HUDEP-2 (cell line): Measurements from ENCODE around the gene CETN1.

Experiments
- DNase-seq, 76 experiments: peaks; one replicate each; lab custom pipeline; 2025; ENCODE audit not compliant: unreplicated experiment in 76 of 76; lab: John Stamatoyannopoulos, UW

CETN1 gene

DNA sequence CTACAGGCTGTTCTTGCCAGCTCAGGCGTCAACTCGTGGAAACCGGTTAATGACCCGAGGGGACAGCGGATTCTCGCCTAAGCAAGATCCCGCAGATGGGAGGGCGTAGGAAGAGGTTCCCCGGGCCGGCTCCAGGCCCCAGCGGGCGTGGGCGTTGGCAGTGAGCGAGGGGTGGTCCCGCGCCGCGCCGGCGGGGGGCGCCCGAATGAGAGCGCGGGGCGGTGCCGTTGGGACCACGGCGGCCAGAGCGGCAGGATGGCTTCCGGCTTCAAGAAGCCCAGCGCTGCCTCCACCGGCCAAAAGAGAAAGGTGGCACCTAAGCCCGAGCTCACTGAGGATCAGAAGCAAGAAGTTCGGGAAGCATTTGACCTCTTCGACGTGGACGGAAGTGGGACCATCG, at the start of gene CETN1:
TSS of gene CETN1 (plus strand) at position 227 of the 400 bp plus-strand sequence. CDS start at position 256, 29 bp downstream.
- no peak for DNase-seq

- no peak for DNase-seq
These were observed 48.2 kb upstream of the CETN1 start for GRCh38 chr18:532018-532417.

DNA sequence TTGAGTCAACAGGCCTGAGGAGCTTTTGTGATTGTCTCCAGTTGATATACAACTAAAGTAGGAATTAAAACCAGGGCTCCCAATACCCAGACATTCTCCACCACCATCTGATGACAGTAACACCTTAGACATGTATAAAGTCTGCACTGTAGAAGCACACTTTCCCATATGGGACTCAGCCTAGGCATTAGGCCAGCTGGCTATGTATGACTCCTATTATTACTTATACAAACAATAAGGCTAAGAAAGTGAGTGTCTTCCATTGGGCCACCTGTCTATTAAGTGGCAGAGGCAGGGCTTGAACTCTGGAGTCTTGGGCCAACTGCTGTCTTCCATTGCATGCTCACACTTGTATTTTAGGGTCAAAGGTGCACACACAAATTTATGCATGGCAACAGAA, 47.5 kb upstream of the CETN1 start:
- no peak for DNase-seq

DNA sequence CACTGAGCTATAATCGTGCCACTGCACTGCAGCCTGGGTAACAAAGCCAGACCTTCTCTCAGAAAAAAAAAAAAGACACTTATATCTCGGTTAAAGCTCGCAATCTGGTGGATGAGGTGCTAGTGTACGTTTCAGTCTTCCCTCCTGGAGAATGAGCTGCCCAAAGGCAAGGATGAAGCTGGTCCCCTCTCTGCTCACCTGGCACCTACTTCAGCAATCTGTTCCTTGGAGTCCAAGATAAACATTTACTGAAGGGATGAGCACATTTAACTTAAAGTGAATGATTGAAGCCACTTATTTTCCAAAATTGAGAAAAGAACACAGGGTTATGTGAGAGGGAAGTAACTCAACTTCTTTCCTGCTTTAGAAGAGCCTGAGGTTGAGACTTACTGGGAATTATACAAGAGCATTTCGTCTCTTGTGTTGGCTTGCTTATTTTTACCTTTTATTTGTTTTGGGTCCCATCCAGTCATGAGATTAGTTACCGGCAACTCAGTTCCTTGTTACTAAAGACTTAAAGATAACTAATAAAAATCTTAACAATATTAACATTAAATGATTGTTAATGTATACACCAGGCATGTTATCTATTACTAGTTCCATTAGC, 46.1 kb upstream of the CETN1 start:
- DNase-seq, result no peak

- no peak for DNase-seq
These were observed 36.6 kb upstream of the CETN1 start for GRCh38 chr18:543447-544078.

DNA sequence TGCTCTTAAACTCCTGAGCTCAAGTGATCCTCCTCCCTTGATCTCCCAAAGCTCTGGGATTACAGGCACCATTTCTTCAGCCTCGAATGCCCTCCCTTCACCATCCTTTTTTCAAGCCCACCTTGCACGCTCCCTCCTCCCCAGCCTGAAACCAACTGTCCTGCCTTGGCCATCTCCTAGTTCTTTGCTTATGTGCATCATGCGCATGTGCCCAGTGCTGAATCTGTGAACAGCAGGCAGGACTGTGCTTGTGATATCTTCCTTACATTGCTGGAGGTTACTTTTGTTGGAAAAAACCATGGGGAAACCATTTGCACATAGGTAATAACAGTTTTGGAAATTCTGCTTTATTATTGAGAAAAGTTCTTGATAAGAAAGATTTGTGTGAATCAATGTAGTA, 30.2 kb upstream of the CETN1 start:
- no peak for DNase-seq

GRCh38 chr18:551404-552061, 28.6 kb upstream of the CETN1 start:
- no peak for DNase-seq

GRCh38 chr18:555705-556457, 24.3 kb upstream of the CETN1 start:
- no peak for DNase-seq

DNA sequence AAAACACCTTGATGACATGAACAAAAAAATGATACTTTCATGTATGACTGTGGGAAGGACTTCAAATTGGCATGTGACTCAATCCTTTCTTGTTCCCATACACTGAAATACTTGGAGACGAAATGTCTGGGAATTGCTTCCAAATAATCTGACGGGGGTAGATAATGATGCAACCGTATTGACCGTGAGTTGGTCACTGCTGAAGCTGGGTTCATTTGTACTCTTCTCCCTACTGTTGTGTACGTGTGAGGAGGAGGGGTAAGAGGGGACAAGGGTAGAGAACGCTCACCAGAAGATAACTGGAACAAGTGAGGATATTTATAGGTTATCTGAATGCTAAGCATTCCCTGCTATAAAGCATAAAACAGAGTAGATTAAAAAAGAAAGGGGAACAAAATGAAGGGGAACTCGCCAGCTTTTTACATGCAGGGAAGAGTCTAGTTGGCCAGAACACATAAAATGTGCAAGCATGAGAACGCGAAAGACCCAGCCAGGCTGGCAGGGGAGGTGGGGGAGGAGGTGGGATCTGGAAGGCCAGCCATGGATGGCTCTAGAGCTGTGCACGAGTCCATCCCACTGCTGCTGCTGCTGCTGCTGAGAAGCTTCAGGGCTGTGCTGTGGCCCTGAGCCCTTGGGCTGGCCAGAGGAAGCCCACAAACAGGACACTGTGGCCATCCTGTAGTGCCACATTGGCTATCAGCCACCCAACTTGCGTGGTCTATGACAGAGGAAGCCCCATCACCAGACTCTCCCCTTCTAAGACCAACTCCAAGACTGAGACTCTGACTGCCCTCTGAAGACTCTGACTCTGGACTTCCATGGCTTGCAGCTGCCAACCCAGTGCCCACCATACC, 15.2 kb upstream of the CETN1 start:
- no peak for DNase-seq

- no peak for DNase-seq
These were observed 14.6 kb upstream of the CETN1 start for GRCh38 chr18:565562-566061.

DNA sequence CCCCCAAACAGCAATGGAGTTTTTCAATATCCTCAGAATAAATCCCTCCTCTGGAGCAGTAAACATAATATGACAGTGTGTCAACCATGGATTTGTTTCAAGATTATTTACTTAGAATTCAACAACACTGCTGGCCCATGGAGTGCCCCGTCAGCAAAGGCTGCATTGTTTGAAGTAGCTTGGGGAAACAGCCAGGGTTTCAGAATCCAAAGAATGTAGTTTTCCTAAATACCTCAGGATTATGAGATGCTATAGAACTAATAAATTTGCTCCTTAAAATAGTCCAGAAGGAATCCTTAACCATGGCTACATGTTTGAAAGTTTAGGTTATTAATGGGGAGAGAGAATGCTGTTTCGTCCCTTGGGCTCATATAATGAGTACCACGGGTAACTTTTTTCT, 13.1 kb upstream of the CETN1 start:
- DNase-seq, result no peak

- no peak for DNase-seq
These were observed 11.4 kb upstream of the CETN1 start for GRCh38 chr18:568731-569130.

- DNase-seq, result no peak
These were observed 9.9 kb upstream of the CETN1 start for GRCh38 chr18:570256-570655.

- DNase-seq, result no peak
These were observed 9.5 kb upstream of the CETN1 start for GRCh38 chr18:570697-571096.

GRCh38 chr18:572091-572830, 7.9 kb upstream of the CETN1 start:
- no peak for DNase-seq

DNA sequence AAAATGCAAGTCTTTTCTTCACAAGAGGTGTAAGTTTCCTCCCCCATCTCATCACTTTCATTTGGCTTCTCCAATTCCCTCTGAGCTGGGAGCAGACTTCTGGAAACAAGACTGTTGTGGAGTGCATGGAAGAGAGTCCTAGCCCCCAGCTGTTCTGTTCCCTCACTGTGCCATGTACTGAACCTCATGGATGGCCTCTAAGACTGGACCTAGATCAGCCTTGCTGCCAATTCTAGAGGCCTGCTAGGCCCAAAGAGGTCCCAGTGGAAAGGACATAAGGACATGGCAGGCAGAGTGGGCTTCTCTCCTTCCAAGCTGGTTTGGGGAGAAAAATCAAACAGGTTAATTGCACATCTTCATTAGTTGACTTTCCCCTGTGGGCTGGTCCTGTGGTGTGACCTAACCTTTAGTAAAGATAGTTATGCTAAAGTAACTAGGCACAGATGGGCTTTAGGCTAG, 7.3 kb upstream of the CETN1 start:
- no peak for DNase-seq

DNA sequence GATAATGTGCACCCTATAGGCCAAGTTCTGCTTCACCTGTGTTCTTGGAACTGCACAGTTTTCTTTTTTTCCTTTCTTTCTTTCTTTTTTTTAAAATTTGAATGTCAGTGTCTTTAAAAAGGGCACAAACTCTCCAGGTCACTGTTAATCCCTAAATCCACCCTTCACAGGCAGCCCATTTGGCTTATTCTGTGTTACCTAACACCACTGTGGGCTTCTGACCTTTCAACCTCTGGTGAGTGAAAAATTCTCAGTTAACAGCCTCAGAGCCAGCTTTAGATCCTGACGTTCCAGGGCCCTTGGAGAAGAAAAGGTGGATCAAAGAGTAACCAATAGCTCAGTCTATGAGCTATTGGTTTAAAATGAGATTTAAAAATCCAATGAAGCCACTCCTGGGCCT, 6.8 kb upstream of the CETN1 start:
- no peak for DNase-seq

DNA sequence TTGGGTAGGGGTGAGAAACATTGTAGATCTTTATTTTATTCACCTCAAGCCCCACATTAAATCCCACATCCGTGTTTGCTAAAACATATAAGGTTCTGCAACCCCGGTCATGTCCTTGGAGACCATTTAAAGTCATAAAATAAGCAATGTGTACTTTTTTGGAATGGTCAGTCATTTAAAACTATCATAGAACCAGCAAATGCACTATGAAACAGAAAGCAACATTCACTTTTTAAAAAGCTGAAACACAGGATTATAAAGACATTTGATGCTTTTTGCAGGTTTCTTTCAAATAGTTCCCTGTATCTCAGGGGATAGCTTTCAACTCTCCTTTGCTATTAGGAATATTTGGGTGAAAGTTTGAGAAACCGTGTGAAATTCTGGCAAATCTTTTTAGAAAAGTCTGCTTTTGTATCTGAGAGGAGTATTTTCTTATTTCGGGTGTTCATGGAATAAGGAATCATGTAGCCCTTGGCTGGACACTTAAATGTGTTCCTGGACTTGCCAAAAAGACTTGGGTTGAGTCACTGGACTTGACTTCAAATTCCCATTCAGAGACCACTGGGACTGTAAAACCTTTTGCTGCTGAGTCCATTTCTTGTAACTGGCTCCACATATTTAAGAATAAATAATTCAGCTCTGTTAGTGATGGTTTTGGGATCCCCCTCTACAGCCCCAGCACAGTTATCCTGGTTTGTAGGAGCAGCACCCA, 5.9 kb upstream of the CETN1 start:
- no peak for DNase-seq
